HG03108 (cell line): ENCODE data around the gene VIPR1.

Experiments
- ATAC-seq: cut with Tn5 transposase; IDR thresholded peaks from one replicate; pipeline ENCODE4 v1.9.1; 2021; ENCODE audit warnings: moderate library complexity; ENCODE audit not compliant: unreplicated experiment

Gene VIPR1

DNA sequence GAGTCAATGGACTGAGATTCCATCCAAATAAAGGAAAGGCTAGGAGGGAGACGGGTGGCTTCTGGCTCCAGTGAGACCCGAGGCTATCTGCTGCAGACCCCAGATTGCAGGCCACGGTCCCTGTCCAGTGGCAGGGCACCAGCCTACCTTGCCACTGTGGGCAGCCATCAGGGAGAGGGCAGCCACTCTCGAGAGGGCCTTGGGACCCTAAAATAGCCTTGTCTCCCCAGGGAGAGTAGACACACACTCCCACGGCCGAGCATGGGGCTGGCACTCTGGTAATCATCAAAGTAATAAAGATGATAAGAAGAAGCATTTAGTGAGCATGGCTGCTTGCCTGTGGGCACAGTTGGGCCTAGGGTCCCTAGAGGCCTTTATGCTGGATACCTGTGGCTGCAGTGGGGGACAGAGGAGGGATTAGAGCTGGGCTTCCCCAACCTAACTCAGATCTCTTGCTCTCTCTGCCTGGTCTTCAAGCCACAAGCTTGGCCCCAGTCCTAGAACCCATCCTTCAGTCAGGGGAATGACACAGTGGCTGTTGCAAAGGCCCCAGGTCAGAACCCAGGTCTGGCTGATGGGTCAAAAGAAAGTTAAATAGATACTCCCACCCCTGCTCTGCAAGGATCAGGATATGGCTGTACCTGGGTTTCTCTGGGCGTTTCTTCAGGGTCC is 9.2 kb upstream of the VIPR1 start:
- ATAC-seq, result no peak

DNA sequence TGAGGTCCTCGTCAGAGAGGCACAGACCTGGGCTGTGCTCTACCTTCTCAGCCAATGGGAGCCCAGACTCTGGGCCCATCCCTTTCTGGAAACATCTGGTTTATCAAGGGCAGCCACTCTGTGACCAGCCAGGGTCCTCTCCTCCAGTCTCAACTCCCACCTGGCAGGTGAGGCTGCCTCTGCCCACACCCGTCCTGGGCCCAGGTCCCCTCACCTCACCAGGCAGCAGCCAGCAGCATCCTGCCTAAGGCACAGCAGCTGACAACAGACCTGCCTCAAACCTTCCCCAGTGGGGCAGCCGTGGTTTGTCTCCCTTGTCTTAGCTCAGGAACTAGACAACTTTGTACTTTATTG is 8.7 kb upstream of the VIPR1 start:
- no peak for ATAC-seq

DNA sequence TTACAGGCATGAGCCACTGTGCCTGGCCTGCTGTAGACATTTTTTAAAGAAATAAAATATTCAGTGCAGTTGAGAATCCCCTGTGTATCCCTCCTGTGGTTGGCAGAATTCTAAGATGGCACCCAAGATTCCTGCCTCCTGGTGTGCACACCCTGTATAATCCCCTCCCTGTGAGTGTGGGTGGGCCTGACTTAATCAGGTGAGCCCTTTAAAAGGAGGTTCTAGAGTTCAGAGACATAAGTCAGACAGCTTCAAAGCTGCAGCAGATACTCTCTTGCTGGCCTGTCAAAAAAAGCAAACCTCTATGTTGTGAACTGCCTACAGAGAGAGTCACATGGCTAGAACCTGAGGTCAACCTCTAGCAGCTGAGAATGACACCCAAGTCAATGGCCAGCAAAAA is 7.0 kb upstream of the VIPR1 start:
- no peak for ATAC-seq

DNA sequence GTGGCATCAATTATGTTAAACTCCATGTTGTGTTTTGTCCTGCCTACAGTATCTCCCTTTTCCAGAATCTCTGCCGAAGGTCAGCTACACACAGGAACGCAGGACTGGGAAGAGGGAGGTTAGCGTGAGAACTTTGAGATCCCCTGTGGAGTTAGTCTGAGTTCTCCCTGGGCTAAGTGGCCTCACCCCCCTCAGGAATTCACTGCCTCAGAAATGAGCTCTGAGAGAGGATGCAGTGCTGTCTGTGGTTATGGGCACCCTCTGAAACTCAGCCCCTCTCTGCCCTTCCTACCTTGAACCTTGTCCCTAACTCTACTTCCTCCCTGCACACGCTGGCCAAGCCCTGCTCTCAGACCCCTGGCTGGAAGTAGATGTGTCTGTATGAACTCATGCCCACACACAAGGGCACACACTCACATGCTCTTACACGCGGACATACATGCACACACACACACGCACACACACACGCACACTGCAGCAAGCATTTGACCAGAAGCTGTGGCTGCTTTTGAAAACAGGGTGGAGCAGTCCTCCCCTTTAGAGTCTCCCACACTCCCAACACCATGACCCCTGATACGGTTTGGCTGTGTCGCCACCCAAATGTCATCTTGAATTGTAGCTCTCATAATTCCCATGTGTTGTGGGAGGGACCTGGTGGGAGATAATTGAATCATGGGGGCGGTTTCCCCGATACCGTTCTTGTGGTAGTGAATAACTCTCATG is 5.3 kb upstream of the VIPR1 start:
- ATAC-seq, result no peak

DNA sequence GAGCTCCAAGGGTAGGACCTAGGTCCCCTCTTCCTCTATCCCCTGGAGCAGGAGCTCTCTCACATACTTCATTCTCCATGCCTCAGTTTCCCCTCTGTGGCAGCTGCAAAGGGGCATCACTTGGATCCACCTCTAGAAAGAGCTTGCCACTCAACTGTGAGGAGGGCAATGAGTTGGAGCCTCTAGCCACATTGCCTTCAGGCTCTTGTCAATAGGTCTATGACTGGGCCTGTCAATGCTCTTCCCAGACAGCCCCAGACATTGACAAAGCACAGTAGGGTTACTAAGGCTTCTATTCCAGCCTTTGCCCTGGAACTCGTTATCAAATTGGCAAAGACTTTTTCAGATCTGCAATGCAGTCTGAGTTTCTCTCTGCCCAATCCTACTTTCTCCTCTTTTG is 4.4 kb upstream of the VIPR1 start:
- ATAC-seq, result no peak

- ATAC-seq, result no peak
Observed at GRCh38 chr3:42498791-42499477, 3.5 kb upstream of the VIPR1 start.

- no peak for ATAC-seq
Observed at GRCh38 chr3:42499478-42499871, 3.0 kb upstream of the VIPR1 start.

GRCh38 chr3:42500091-42500490 is 2.4 kb upstream of the VIPR1 start:
- ATAC-seq, result no peak

DNA sequence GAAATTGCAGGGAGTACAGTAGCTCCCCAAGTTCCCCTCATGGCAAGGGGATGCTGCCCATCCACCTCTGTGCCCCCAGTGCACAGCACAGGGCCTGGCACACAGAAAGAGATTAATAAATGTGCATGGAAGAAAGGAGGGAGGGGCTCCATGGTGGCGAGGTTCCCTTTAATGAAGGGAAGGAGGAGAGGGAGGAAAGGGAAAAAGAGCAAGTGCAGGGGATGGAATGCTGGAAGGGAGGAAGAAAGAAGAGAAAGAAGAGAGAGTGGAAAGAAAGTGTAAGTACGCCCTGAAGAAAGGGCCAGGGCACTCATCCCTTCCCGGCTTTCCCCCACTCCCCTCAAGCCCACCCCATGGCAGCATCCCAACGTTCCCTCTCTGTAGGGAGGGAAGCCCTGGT is 1.5 kb upstream of the VIPR1 start:
- ATAC-seq, result no peak

DNA sequence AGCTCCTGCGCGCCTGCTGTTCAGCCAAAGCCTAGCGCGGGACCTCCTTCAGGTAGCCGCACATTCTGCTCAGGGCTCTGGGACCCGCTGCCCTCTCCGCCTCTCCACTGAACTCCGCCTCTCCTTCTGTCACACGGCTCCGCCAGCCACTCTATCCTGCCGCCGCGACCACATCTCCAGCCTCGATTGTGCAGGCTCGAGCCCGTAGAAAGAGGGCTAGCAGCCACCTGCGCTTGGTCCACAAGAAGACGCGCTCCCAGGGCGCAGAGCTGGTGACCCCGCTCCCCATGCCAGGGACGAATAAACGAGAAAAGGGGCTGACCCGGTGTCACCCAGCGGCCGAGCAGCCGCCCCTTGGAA is 1.1 kb upstream of the VIPR1 start:
- ATAC-seq, result no peak

DNA sequence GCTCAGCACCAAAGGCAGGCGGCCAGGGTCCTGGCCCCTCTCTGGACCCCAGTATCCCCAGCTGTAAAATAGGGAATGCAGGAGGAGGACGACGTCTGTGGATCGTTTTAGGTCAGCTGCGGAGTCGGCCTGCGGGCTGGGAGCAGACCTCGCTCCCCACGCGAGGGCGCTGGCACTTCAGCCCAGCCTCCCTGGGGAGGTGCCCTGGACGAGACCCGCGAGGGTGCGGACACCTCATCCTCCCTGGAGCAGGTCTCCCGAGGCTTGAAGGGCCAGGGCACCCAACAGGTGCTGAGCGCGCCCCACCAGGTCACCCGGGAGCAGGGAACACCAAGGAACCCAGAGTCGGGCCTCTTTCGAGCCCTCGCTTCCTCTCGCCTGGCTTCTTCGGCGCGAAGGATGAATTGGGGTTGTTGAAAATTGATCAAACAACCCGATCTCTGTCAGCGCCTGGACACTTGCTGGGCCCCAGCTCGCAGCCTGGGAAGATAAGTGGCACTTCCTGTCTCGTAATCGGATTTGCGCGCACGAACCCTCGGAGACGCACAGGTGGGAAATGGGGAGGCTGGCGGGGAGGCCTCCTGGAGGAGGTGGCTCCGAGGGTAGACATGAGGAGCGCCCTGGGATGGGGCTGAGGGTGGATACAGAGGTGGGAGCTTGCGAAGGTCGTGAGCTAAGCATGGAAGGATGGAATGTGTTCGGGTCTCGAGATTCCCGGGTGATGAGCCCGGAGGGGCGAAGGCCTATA is 588 bp upstream of the VIPR1 start:
- peak; percentile 27 for ATAC-seq

DNA sequence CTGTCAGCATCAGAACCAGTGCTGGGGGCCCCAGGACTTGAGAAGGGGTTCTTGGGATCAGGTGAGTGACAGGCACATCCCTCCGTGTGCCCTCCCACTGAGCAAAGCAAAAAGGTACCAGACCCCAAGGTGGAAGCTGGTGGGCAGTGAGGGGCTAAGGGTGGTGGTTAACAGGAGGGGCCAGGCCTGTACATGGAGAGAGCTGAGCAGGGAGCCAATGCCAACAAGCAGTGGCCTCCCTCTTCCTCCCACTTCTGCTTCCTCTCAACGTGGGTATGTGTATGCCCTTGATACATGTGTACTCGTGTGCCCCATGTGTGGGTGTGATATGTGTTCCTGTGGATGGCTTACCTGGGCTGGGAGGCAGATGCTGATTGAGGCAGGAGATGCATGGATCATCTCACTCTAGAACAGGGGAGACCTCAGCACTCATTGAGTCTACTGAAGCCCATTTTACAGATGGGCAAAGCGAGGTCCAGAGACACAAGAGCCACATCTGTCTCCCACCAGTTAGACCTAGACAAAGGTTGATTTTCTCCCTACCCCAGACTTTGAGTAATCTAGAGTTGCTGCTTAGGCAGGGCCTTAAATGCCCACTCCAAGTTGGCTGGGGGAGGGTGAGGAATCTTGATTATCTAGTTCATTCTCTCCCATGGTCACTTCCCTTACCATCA is 945 bp downstream of the VIPR1 start:
- ATAC-seq, result no peak

DNA sequence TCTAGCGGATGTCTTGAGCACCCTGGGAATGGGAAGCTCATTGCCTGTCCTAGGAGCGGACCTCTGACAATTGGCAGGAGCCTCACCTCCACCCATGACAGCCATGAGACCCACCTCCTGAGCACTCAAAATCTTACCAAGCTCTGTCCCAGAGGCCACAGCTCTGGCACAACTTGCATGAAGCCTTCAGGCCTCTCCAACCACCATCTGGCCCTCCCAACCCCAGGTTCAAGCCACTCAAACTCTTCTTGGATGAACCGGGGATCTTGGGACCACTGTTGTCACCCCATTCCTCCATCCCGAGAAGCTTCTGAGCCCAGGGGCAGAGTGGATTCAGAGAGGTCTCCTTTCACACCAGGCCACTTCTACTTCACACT is 1.5 kb downstream of the VIPR1 start:
- ATAC-seq, result no peak

GRCh38 chr3:42504334-42505127 is 2.1 kb downstream of the VIPR1 start:
- no peak for ATAC-seq

- no peak for ATAC-seq
Observed at GRCh38 chr3:42505128-42505848, 2.8 kb downstream of the VIPR1 start.

- no peak for ATAC-seq
Observed at GRCh38 chr3:42505849-42506410, 3.5 kb downstream of the VIPR1 start.

DNA sequence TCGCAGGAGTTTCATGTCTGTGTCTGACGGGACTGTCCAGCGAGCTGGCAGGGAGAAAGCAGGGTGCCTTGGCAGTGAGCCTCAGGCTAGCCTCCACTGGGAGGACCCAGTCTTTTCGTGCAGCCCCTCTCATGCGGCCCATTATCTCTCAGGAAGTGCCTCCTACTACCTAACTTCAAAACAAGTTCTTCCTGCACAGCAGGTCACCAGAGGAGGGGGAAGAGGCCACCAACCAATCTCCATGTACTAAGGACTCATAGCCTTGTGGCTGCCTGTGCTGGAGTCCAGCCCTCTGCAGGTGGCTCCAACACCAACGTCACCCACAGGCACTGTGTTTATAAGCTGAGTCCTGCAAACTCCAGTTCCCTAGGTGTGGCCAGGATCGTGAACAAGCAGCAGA is 4.8 kb downstream of the VIPR1 start:
- ATAC-seq, result no peak

DNA sequence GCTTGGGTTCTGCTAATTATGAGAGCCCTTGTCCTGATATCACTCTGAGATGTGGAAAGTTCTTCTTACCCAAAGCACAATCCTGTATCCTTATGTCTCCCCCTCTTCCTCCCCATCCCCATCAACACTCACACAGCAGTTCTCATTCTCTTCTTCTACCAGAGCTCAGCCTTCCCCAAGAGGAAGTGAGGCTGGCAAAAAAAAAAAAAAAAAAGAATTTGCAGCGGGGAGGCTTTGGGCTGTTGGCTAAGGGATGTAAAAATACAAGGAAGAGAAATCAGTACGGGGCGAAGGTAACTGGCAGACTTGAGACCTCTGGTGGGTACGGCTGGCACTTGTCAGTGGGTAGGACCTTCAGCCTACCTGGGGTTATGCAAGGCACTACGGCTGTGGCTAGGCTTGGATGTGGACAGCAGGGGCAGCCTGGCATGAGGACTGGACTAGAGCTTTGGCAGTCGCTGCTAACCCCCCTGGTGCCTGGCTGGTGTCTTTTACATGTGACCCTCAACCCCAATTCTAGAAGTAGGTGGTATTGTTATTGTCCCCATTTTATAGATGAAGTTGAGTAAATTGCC is 5.4 kb downstream of the VIPR1 start:
- ATAC-seq, result no peak

GRCh38 chr3:42508562-42508961 is 6.1 kb downstream of the VIPR1 start:
- no peak for ATAC-seq
